GM12892 (cell line): Measurements from ENCODE around the gene GMEB2.
"Not testable (repeated sequence)": the region's sequence is repeated elsewhere in the genome, so short reads cannot be mapped to it uniquely, and the experiment has no call there.

Experiments used
- DNase-seq: peaks from one replicate; pipeline ENCODE4 v3.0.0; 2011; ENCODE audit not compliant: insufficient read length
- FAIRE-seq: peaks from 2 replicates; lab custom pipeline; 2011; peaks lifted over from hg19 to GRCh38; lab: Jason Lieb, UNC
- POLR2A ChIP-seq: IDR thresholded peaks from 2 replicates; pipeline ENCODE4 v1.6.1; 2011; ENCODE audit warnings: low read depth, low read length, control low read depth
- POLR2AphosphoS5 ChIP-seq: IDR thresholded peaks from 2 replicates; pipeline ENCODE4 v1.6.1; 2011; ENCODE audit warnings: low read depth, low read length, control low read depth
- TAF1 ChIP-seq: IDR thresholded peaks from 2 replicates; pipeline ENCODE4 v1.6.1; 2011; ENCODE audit warnings: low read depth, mild to moderate bottlenecking, control low read depth, low read length, borderline replicate concordance

GMEB2 gene

DNA sequence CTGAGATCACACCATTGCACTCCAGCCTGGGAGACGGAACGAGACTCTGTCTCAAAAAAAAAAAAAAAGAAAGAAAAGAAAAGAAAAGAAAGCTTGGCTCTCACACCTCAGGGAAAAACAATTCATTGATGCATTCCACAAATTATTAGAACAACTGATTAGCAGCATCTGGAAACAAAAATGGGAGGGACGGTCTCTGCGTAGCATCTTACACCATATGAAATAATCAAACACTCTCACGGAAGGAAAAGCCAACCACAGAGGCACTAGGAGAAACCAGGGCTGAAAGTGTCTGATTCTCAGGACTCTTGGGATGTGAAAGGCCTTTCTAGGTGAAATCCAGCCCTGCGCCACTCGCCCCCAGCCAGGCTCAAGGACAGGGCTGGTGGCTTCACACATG is 50.6 kb downstream of the GMEB2 start:
- TF ChIP-seq POLR2A = no peak
- no peak for TF ChIP-seq POLR2AphosphoS5
- no peak for TF ChIP-seq TAF1
- FAIRE-seq (no peak), DNase-seq (no peak)

DNA sequence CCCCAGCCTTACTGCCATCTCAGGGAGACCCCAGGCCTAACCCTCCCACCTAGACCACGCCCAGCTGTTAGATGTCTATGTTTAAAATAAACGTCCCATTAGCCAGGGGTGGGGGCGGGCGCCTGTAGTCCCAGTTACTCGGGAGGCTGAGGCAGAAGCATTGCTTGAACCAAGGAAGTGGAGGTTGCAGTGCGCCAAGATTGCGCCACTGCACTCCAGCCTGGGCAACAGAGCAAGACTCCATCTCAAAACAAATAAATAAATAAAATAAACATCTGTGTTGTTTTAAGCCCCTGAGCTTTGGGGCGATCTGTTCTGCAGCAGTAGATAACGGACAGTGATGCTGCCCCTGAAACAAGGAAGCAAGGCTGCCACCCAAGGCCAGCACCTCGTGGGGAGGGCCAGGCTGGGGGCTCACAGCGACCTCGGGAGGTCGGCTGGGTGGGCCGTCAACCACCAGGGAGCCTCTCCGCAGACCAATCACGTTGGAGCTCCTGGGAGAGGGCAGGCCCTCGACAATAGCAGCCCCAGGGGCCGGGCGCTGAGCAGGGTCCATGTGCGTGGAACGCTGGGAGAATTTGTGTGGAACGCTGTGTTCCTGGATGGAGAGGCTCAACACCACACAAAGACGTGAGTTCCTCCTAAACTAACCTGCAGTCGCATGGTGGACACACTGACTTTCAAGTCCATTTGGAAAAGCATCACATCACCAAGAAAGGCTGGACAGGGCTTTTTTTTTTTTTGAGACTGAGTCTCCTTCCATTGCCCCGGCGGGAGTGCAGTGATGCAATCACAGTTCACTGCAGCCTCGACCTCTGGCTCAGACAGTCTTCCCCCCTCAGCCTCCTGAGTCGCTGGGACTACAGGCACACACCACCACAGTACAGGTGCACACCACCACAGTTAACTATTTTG is 51.8 kb downstream of the GMEB2 start:
- TF ChIP-seq TAF1 (no peak), POLR2A (no peak), POLR2AphosphoS5 (no peak)
- FAIRE-seq = no peak

DNA sequence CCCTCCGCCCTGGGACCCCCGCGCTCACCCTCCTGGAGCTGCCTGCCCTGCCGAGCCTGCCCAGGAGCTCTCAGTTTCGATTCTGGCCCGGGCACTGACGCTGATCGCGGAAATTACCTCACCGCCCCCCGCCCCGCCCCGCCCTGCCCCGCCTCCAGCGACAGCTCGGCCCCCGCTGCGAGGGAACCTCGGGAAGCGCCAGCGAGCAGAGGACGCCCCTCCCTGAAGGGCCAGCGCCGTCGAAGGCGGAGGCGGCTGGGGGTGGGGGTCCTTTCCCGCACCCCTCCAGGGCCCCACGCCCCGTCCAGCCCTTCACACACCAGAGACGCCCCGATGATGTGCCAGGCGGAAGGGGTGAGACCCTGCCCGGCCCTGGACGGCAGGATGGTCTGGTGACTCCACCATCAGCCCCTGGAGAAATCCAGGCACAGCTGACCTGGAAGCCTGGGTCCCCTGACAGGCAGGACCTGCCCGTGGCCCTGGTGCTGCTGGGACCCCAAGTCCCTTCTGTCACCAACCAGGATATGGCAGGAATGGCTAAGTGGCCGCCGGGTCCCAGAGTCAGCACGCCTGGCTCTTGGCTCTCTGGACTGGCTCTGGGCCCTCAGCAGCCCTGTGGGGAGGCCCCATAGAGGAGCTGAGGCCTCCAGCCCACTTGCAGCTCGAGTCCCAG is 52.6 kb downstream of the GMEB2 start, which contains the start of gene HELZ2:
TSS of gene HELZ2 (minus strand) at position 84 of the 673 bp plus-strand sequence. CDS start 1,854 bp downstream, outside the sequence.
- TF ChIP-seq TAF1 = no peak
- TF ChIP-seq POLR2A = no peak
- TF ChIP-seq POLR2AphosphoS5 = no peak
- no peak for FAIRE-seq
- DNase-seq = peak; percentile 86

More for the DNA sequence above, 51.8 kb downstream of the GMEB2 start:
- no peak for DNase-seq

DNA sequence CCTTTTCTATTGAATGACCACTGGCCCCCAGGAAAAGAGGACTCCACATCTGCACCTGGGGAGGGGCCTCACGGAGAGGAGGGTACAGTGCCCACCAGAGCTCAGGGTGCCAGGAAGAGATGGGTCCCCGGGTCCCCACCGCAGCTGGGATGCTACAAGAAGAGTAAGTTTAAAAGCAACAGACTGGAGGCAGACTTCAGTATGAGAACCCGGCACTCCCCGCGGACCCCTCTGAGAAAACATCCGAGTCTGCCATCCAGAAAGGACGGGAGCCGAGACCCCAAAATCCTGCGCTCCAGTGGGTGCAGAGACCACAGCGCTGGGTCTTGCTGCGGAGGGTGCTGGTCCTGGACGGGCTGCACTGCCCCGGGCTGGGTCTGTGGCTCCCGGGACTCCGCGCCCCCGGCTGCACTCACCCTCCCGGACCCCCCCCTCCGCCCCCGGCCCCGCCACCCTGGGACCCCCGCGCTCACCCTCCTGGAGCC is 53.2 kb downstream of the GMEB2 start:
- TF ChIP-seq TAF1 = no peak
- TF ChIP-seq POLR2A = no peak
- DNase-seq (no peak), FAIRE-seq (no peak)

DNA sequence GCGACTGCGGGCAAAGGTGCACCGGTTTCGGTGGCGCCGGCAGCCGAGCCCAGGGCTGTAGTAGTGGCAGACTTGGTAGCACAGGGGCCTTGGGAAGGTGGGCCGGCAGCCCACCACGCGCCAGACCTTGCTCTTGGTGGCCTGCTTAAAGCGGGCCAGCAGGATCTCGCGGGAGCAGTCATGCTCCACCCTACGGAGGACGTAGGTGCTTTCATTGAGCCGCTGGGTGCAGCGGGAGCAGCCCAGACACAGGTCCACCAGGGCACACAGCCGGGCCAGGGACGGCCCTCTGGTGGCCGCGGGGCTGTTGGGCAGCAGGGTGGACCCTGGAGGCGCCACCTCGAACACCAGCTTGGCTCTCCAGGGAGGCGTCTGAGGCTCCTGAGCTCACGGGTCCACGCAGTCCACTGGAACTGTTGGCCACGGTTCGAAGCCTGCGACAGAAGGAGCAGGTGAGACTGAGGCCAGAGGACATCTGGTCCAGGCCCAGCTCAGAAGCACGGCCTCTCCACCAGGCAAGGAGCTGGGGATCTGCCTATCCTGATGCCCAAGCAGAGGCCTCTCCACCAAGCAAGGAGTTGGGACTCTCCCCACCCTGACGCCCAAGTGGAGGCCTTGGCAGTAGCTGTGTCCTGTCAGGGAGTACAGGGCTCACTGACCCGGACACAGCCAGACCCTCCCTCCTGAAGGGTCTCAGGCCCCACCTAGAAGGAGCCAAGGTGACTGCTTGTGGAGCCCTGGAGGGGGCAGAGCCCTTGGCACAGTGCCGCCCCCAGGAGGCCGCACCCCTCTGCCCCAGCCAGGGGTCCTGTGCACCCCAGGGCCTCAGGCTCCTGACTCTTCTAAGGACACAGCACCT is 53.9 kb downstream of the GMEB2 start:
- TF ChIP-seq TAF1 = no peak
- no peak for TF ChIP-seq POLR2AphosphoS5
- no peak for TF ChIP-seq POLR2A
- DNase-seq (no peak), FAIRE-seq (no peak)

DNA sequence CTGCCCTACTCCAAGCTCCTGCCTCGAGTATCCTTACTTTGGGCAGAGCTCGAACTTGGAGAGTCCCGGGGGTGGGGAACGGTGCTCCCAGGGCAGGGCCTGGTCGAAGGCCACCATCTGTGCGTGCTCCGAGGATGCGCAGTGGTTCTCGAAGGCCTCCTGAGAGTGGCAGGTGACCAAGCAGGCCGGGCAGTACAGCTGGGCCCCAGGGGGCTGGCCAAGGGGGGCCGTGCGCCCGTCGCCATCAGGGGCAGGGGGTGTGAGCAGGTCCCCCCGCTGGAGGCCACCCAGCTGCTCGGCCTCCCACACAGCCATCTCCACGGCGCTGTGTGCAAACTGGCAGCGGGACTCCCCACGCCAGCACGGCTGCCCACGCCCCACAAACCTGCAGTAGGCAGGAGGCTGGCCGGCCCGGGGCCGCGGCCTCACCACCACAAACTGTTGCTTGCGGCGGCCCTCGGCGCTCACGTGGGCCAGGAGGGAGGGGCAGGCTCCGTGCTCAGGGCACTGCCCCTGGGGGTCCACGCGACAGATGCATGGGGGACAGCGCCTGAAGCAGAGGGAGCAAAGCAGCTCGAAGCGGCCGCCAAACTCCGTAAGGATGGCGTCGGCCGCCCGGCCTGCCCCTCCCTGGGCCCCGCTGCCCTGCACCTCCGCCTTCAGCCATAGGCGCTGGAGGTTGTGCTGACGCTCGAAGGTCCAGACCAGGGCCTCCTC is 54.7 kb downstream of the GMEB2 start:
- no peak for DNase-seq
- FAIRE-seq = no peak
- TF ChIP-seq TAF1 (no peak), POLR2AphosphoS5 (no peak), POLR2A (no peak)

DNA sequence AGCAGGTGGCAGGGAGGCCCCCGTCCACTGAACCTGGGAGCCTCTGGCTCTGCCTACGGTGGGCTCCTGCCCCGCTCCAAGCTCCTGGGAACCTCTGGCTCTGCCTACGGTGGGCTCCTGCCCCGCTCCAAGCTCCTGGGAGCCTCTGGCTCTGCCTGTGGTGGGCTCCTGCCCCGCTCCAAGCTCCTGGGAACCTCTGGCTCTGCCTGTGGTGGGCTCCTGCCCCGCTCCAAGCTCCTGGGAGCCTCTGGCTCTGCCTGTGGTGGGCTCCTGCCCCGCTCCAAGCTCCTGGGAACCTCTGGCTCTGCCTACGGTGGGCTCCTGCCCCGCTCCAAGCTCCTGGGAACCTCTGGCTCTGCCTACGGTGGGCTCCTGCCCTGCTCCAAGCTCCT is 55.8 kb downstream of the GMEB2 start:
- FAIRE-seq, DNase-seq: not testable (repeated sequence)

DNA sequence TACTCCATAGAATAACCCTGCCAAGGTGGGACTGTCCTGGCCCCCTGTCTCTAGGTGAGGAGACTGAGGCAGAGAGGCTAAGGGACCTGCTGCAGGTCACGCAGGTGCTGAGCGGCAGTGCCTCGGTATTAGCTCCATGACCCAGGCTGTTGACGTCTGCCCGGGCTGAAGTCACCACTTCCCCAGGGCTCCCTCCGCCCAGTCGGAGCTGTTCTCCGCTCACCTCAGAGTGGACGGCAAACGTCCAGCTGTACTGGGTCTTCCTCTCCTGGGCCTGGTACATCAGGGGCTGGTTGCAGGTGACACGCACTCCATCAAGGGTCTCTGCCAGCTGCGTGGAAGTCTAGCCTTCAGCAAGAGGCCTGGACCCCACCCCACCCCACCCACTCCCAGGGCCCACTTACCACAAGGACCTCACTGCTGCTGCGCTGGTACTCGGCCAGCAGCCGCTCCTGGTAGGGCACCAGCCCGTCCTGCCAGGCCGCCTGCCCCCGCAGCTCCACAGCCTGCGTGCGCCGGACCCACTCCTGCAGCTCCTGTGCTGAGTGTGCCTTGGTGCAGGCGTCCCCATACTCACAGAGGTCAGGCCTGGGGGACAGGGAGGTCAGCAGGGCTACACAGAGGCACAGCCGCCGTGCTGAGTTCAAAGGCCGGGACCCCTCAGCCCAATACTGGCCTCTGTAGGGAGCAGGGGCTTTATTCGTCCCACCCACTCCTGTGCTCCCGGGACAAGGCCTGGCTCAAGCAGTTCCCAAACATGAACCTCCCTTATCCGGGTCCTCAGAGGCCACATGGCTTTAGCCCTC is 56.4 kb downstream of the GMEB2 start:
- no peak for FAIRE-seq
- no peak for TF ChIP-seq POLR2AphosphoS5
- no peak for TF ChIP-seq POLR2A
- no peak for TF ChIP-seq TAF1
- DNase-seq = no peak

DNA sequence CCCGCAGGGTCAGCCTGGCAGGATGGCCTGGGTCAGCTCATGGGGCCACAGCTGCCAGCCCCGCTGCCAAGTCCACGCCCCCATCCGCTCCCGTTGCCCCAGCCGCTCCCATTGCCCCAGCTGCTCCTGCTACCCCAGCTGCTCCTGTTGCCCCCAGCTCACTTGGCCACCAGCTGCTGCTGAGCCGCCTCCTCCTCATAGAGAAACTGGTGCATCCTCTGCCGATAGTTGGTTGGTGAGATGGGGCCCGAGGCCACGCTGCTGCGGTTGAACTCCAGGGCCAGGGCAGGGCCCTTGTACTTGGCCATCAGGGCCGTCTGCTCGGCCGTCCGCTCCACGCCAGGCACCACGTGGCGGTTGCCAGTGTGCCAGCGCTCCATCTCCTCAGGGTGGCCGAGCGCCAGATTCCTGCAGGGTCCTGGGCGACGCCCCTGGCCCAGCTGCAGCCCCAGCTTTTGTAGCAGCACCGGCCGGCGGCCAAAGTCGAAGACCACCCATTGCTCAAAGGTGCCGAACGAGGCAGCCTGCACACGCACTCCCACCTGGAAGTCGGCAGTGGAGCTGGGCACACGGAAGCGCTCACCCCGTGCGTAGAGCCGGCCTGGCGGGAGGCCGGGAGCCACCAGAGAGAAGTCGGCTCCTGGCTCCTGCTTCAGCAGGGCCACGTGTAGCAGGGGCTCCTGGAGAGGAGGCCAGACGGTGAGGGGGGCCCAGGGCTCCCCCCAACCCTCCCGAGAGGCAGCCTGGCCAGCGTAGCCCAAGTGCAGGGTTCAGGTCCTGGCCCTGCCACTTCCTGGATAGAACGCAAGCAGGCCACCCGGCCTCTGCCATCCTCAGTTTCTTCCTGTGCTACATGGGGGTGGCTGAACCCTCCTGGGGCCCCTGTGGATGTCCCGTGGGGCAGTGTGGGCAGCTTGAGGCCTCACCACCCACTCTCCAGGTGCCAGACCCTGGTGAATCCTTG is 57.6 kb downstream of the GMEB2 start:
- FAIRE-seq (peak; percentile 9), DNase-seq (no peak)
- no peak for TF ChIP-seq POLR2A
- no peak for TF ChIP-seq POLR2AphosphoS5
- no peak for TF ChIP-seq TAF1
